ENCODE data around the gene RSU1. TPM values are rescaled to one million over a fixed set of nuclear protein-coding genes. Genes with fewer than 3 reads are reported as not detected.

The RSU1 gene
- total and polyA plus RNA-seq, 2 experiments from 2014 or later: 109 to 236 TPM

- no peak overlapping the region for H3K27ac ChIP-seq
- no peaks in the 10 kb centered on the region for H3F3A ChIP-seq (ENCODE audit: insufficient read depth)
- in situ Hi-C loops (cut with MboI): loop anchor here (25.0 kb wide), 1 partner anchor 905 kb away; no protein-coding TSS in a partner anchor
- H3K27me3 ChIP-seq (replicated peaks; ENCODE audit: insufficient read depth): no peaks in the 10 kb centered on the region
- no peak overlapping the region for H3K4me3 ChIP-seq
- 93 to 95% methylated on average over 8 of the region's 8 CpGs for WGBS, 2 experiments (ENCODE audit: low coverage in 1 of 2, low lambda C conversion rate in 2 of 2, missing lambda C conversion rate in 2 of 2)
- no peak for DNase-seq
- H3K36me3 ChIP-seq (ENCODE audit: low read depth): no peaks in the 10 kb centered on the region
- H4K20me1 ChIP-seq (ENCODE audit: insufficient read depth): peaks cover 2% of the 10 kb centered on the region; the same call in 1 of the 2 replicates
- H3K9me3 ChIP-seq (ENCODE audit: low read depth): no peaks in the 10 kb centered on the region
- no peaks in the 10 kb centered on the region for H3K9me2 ChIP-seq (ENCODE audit: insufficient read depth)
- H3K4me1 ChIP-seq (ENCODE audit: insufficient read depth): no peaks in the 10 kb centered on the region
- no peak overlapping the region for H3K9ac ChIP-seq
- TF ChIP-seq EZH2 (IDR thresholded peaks at IDR 0.05; ENCODE audit: insufficient read depth, poor library complexity, severe bottlenecking) (no peak), EZH2phosphoT487 (IDR thresholded peaks at IDR 0.05; ENCODE audit: insufficient read depth, low read depth) (no peak)
- no peak overlapping the region for H2AFZ ChIP-seq
- no peak overlapping the region for H3K4me2 ChIP-seq (ENCODE audit: unreplicated experiment)
- peaks cover 100% of the 10 kb centered on the region for H3K79me2 ChIP-seq (ENCODE audit: insufficient read depth)
Observed at GRCh38 chr10:16792675-16793074, 24.5 kb downstream of the RSU1 start.

GRCh38 chr10:16789765-16790164 lies 27.5 kb downstream of the RSU1 start:
- Histone ChIP-seq H2AFZ (no peak overlapping the region), H3K9me2 (ENCODE audit: insufficient read depth) (no peaks in the 10 kb centered on the region), H3K27ac (no peak overlapping the region), H3F3A (ENCODE audit: insufficient read depth) (no peaks in the 10 kb centered on the region), H3K79me2 (ENCODE audit: insufficient read depth) (peaks cover 97% of the 10 kb centered on the region), H3K27me3 (replicated peaks; ENCODE audit: insufficient read depth) (no peaks in the 10 kb centered on the region), H3K9me3 (ENCODE audit: low read depth) (no peaks in the 10 kb centered on the region), H3K4me2 (ENCODE audit: unreplicated experiment) (no peak overlapping the region), H3K4me1 (ENCODE audit: insufficient read depth) (no peaks in the 10 kb centered on the region), H3K36me3 (ENCODE audit: low read depth) (no peaks in the 10 kb centered on the region; the same call in 1 of the 2 replicates), H3K4me3 (no peak overlapping the region), H3K9ac (no peak overlapping the region), H4K20me1 (ENCODE audit: insufficient read depth) (no peaks in the 10 kb centered on the region; the same call in 1 of the 2 replicates)
- no peak for TF ChIP-seq EZH2phosphoT487 (IDR thresholded peaks at IDR 0.05; ENCODE audit: insufficient read depth, low read depth)
- TF ChIP-seq EZH2 (IDR thresholded peaks at IDR 0.05; ENCODE audit: insufficient read depth, poor library complexity, severe bottlenecking): no peak
- in situ Hi-C loops (cut with MboI): loop anchor here (25.0 kb wide), 1 partner anchor 902 kb away; no protein-coding TSS in a partner anchor
- no peak for DNase-seq
- 42 to 43% methylated on average over 4 of the region's 4 CpGs for WGBS, 2 experiments (ENCODE audit: low coverage in 1 of 2, low lambda C conversion rate in 2 of 2, missing lambda C conversion rate in 2 of 2)

- no peak overlapping the region for H3K9ac ChIP-seq
- H3K9me3 ChIP-seq (ENCODE audit: low read depth): no peaks in the 10 kb centered on the region
- H3K4me1 ChIP-seq (ENCODE audit: insufficient read depth): no peaks in the 10 kb centered on the region
- no peak for TF ChIP-seq EZH2phosphoT487 (IDR thresholded peaks at IDR 0.05; ENCODE audit: insufficient read depth, low read depth)
- in situ Hi-C loops (cut with MboI): loop anchor here (25.0 kb wide), 1 partner anchor 902 kb away; no protein-coding TSS in a partner anchor
- DNase-seq: no peak
- no peaks in the 10 kb centered on the region for H3K9me2 ChIP-seq (ENCODE audit: insufficient read depth)
- no peak overlapping the region for H3K27ac ChIP-seq
- H3K36me3 ChIP-seq (ENCODE audit: low read depth): no peaks in the 10 kb centered on the region; the same call in 1 of the 2 replicates
- 70 to 77% methylated on average over 7 of the region's 7 CpGs for WGBS, 2 experiments (ENCODE audit: low coverage in 1 of 2, low lambda C conversion rate in 2 of 2, missing lambda C conversion rate in 2 of 2)
- H2AFZ ChIP-seq: no peak overlapping the region
- H4K20me1 ChIP-seq (ENCODE audit: insufficient read depth): no peaks in the 10 kb centered on the region; the same call in 1 of the 2 replicates
- no peaks in the 10 kb centered on the region for H3K27me3 ChIP-seq (replicated peaks; ENCODE audit: insufficient read depth)
- no peaks in the 10 kb centered on the region for H3F3A ChIP-seq (ENCODE audit: insufficient read depth)
- H3K79me2 ChIP-seq (ENCODE audit: insufficient read depth): peaks cover 97% of the 10 kb centered on the region
- no peak overlapping the region for H3K4me3 ChIP-seq
- no peak overlapping the region for H3K4me2 ChIP-seq (ENCODE audit: unreplicated experiment)
Observed at GRCh38 chr10:16789261-16789660, 28.0 kb downstream of the RSU1 start.

- no peaks in the 10 kb centered on the region for H3K27me3 ChIP-seq (replicated peaks; ENCODE audit: insufficient read depth)
- H3K4me3 ChIP-seq: no peak overlapping the region
- no peak overlapping the region for H2AFZ ChIP-seq
- DNase-seq: no peak
- no peak overlapping the region for H3K9ac ChIP-seq
- H3K27ac ChIP-seq: no peak overlapping the region
- TF ChIP-seq EZH2 (IDR thresholded peaks at IDR 0.05; ENCODE audit: insufficient read depth, poor library complexity, severe bottlenecking) (no peak), EZH2phosphoT487 (IDR thresholded peaks at IDR 0.05; ENCODE audit: insufficient read depth, low read depth) (no peak)
- H3K4me1 ChIP-seq (ENCODE audit: insufficient read depth): no peaks in the 10 kb centered on the region
- no peaks in the 10 kb centered on the region for H3K9me3 ChIP-seq (ENCODE audit: low read depth)
- H3F3A ChIP-seq (ENCODE audit: insufficient read depth): no peaks in the 10 kb centered on the region
- H3K4me2 ChIP-seq (ENCODE audit: unreplicated experiment): no peak overlapping the region
- in situ Hi-C loops (cut with MboI): loop anchor here (25.0 kb wide), 1 partner anchor 901 kb away; no protein-coding TSS in a partner anchor
- WGBS, 2 experiments (ENCODE audit: low coverage in 1 of 2, low lambda C conversion rate in 2 of 2, missing lambda C conversion rate in 2 of 2): 95% methylated on average over 3 of the region's 3 CpGs
- peaks cover 97% of the 10 kb centered on the region for H3K79me2 ChIP-seq (ENCODE audit: insufficient read depth)
- H3K36me3 ChIP-seq (ENCODE audit: low read depth): no peaks in the 10 kb centered on the region; the same call in 1 of the 2 replicates
- no peaks in the 10 kb centered on the region for H4K20me1 ChIP-seq (ENCODE audit: insufficient read depth)
- no peaks in the 10 kb centered on the region for H3K9me2 ChIP-seq (ENCODE audit: insufficient read depth)
Observed at GRCh38 chr10:16788778-16789177, 28.4 kb downstream of the RSU1 start.

Data from GM23248 (cell line).